Measurements from ENCODE around the gene ARSG. TPM values are rescaled to one million over a fixed set of nuclear protein-coding genes. Genes with fewer than 3 reads are reported as not detected.
"Not testable (repeated sequence)": the region's sequence is repeated elsewhere in the genome, so short reads cannot be mapped to it uniquely, and the experiment has no call there.

The ARSG gene
- total and polyA plus RNA-seq, 10 of the 15 experiments (the other 5 are each of a cell fraction or from before 2014, with no cell fraction given), result 2.9 to 13.5 (median 7.6) TPM

GRCh38 chr17:68277807-68278206 is 13.5 kb upstream of the ARSG start:
- Histone ChIP-seq H3K9me3 (replicated peaks; ENCODE audit: control insufficient read depth, insufficient read depth, low read length) (peaks cover 2% of the 10 kb centered on the region; the same call in 2 of the 3 replicates), H4K20me1 (ENCODE audit: control insufficient read depth, insufficient read depth) (no peaks in the 10 kb centered on the region), H3K27ac (ENCODE audit: control insufficient read depth, insufficient read depth) (no peak overlapping the region), H3K36me3 (ENCODE audit: control insufficient read depth in 2 of 2, insufficient read depth in 2 of 2, low read length in 1 of 2) (peaks cover 0 to 1% of the 10 kb centered on the region in 2 experiments; a peak in 2 of 4 replicates), H3K9ac (ENCODE audit: control insufficient read depth, insufficient read depth, low read length) (no peak overlapping the region), H3K4me1 (ENCODE audit: control insufficient read depth, insufficient read depth, low read length) (no peaks in the 10 kb centered on the region), H3K4me2 (ENCODE audit: control insufficient read depth, insufficient read depth) (no peak overlapping the region), H3K4me3 (no peak overlapping the region), H2AFZ (ENCODE audit: control insufficient read depth, low read depth, low read length) (no peak overlapping the region), H3K79me2 (ENCODE audit: control insufficient read depth, insufficient read depth, low read length) (peaks cover 2% of the 10 kb centered on the region), H3K27me3 (replicated peaks in 1 of 2; ENCODE audit: control insufficient read depth in 2 of 2, insufficient read depth in 2 of 2, low read length in 1 of 2) (no peaks in the 10 kb centered on the region)
- RAD21 ChIA-PET (ENCODE audit: unreplicated experiment), result no interaction called here
- intact Hi-C loops (cut with micrococcal nuclease; ENCODE audit: unreplicated experiment) (no loop called here), in situ Hi-C loops (cut with MboI) (no loop called here)
- CTCF ChIA-PET, result no interaction called here
- WGBS (ENCODE audit: insufficient coverage, insufficient replicate concordance, low lambda C conversion rate, missing lambda C conversion rate), result 99% methylated on average over 5 of the region's 5 CpGs
- POLR2A ChIA-PET, result no interaction called here
- SMC1A ChIA-PET (ENCODE audit: uncharacterized antibody, unreplicated experiment), result interaction anchor here (1.2 kb wide), 1 partner anchor 13 kb away, joined by 5 read pairs; no protein-coding TSS in a partner anchor
- no peak for DNase-seq (ENCODE audit: low read depth, low spot score)
- ATAC-seq, result no peak
- no peak for FAIRE-seq
- no TSS peak for BruUV-seq (replicated peaks)
- TF ChIP-seq EP300 (IDR thresholded peaks at IDR 0.05; ENCODE audit: borderline replicate concordance in 1 of 2, control insufficient read depth in 1 of 2, low read depth in 2 of 2, low read length in 2 of 2), result no peak
- TF ChIP-seq ZNF687 (IDR thresholded peaks at IDR 0.05), result no peak
- no peak for TF ChIP-seq ATF3 (IDR thresholded peaks at IDR 0.05; ENCODE audit: borderline replicate concordance, extremely low read depth, low read depth, low read length)
- TF ChIP-seq RUNX3 (IDR thresholded peaks at IDR 0.05; ENCODE audit: low read length), result no peak
- no peak for TF ChIP-seq CEBPB (IDR thresholded peaks at IDR 0.05; ENCODE audit: borderline replicate concordance in 1 of 2, low read depth in 2 of 2, low read length in 2 of 2)
- no peak for TF ChIP-seq FOXK2 (IDR thresholded peaks at IDR 0.05)

GRCh38 chr17:68281965-68282364 is 9.3 kb upstream of the ARSG start:
- H3K36me3 ChIP-seq (ENCODE audit: control insufficient read depth in 2 of 2, insufficient read depth in 2 of 2, low read length in 1 of 2); H3K4me3 ChIP-seq; H3K9ac ChIP-seq (ENCODE audit: control insufficient read depth, insufficient read depth, low read length); H3K79me2 ChIP-seq (ENCODE audit: control insufficient read depth, insufficient read depth, low read length); intact Hi-C loops (cut with micrococcal nuclease; ENCODE audit: unreplicated experiment); H4K20me1 ChIP-seq (ENCODE audit: control insufficient read depth, insufficient read depth); in situ Hi-C loops (cut with MboI); FAIRE-seq; H3K27me3 ChIP-seq (replicated peaks in 1 of 2; ENCODE audit: control insufficient read depth in 2 of 2, insufficient read depth in 2 of 2, low read length in 1 of 2); RAD21 ChIA-PET (ENCODE audit: unreplicated experiment); CTCF ChIA-PET; DNase-seq (ENCODE audit: low read depth, low spot score); BruUV-seq (replicated peaks); H3K4me1 ChIP-seq (ENCODE audit: control insufficient read depth, insufficient read depth, low read length); H3K9me3 ChIP-seq (replicated peaks; ENCODE audit: control insufficient read depth, insufficient read depth, low read length); H2AFZ ChIP-seq (ENCODE audit: control insufficient read depth, low read depth, low read length); ATAC-seq; SMC1A ChIA-PET (ENCODE audit: uncharacterized antibody, unreplicated experiment); H3K27ac ChIP-seq (ENCODE audit: control insufficient read depth, insufficient read depth); POLR2A ChIA-PET; H3K4me2 ChIP-seq (ENCODE audit: control insufficient read depth, insufficient read depth): not testable (repeated sequence)
- 83% methylated on average over 2 of the region's 6 CpGs for WGBS (ENCODE audit: insufficient coverage, insufficient replicate concordance, low lambda C conversion rate, missing lambda C conversion rate)
